ENCODE measurements around the gene KCNK5.

The KCNK5 gene

DNA sequence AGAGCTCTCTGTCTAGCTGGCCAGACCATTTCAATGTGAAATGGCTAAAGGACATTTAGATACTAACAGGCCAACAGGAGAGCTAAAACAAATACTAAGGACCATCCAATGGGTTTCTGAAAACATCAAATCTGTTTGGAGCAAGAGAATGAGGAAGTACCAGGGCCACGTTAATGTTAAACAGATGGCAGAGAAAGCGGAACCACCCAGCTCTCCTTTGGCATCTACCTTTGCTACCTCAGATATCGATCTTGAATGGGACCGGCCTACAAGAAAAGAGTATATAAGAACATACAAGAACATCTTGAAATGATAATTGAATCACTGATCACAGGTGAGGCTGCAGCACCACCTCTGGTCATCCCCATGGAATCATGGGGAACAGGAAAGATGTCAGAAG lies 31.8 kb downstream of the KCNK5 start:
- H3K4me3 ChIP-seq (ENCODE audit: low read depth in 1 of 2, low read length in 1 of 2): no peak overlapping the region
- H3K4me1 ChIP-seq (ENCODE audit: control insufficient read depth in 1 of 2, insufficient read depth in 1 of 2, low read depth in 1 of 2, low read length in 1 of 2): peaks cover 8 to 27% of the 10 kb centered on the region in 2 experiments
- H3K9me3 ChIP-seq: no peaks in the 10 kb centered on the region
- peak overlapping the region; percentile 52 for H3K27ac ChIP-seq
- H3K36me3 ChIP-seq: peaks cover 32% of the 10 kb centered on the region
- H3K27me3 ChIP-seq: no peaks in the 10 kb centered on the region
- TF ChIP-seq, protein P1, sequence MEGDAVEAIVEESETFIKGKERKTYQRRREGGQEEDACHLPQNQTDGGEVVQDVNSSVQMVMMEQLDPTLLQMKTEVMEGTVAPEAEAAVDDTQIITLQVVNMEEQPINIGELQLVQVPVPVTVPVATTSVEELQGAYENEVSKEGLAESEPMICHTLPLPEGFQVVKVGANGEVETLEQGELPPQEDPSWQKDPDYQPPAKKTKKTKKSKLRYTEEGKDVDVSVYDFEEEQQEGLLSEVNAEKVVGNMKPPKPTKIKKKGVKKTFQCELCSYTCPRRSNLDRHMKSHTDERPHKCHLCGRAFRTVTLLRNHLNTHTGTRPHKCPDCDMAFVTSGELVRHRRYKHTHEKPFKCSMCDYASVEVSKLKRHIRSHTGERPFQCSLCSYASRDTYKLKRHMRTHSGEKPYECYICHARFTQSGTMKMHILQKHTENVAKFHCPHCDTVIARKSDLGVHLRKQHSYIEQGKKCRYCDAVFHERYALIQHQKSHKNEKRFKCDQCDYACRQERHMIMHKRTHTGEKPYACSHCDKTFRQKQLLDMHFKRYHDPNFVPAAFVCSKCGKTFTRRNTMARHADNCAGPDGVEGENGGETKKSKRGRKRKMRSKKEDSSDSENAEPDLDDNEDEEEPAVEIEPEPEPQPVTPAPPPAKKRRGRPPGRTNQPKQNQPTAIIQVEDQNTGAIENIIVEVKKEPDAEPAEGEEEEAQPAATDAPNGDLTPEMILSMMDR (IDR thresholded peaks at IDR 0.05): no peak

GRCh38 chr6:39196673-39197091 lies 32.6 kb downstream of the KCNK5 start:
- Histone ChIP-seq H3K4me1 (ENCODE audit: control insufficient read depth in 1 of 2, insufficient read depth in 1 of 2, low read depth in 1 of 2, low read length in 1 of 2) (peaks cover 8 to 27% of the 10 kb centered on the region in 2 experiments), H3K27me3 (no peaks in the 10 kb centered on the region), H3K4me3 (ENCODE audit: low read depth in 1 of 2, low read length in 1 of 2) (no peak overlapping the region), H3K36me3 (peaks cover 39% of the 10 kb centered on the region), H3K9me3 (no peaks in the 10 kb centered on the region), H3K27ac (no peak overlapping the region)
- TF ChIP-seq, protein P1 (IDR thresholded peaks at IDR 0.05): no peak

DNA sequence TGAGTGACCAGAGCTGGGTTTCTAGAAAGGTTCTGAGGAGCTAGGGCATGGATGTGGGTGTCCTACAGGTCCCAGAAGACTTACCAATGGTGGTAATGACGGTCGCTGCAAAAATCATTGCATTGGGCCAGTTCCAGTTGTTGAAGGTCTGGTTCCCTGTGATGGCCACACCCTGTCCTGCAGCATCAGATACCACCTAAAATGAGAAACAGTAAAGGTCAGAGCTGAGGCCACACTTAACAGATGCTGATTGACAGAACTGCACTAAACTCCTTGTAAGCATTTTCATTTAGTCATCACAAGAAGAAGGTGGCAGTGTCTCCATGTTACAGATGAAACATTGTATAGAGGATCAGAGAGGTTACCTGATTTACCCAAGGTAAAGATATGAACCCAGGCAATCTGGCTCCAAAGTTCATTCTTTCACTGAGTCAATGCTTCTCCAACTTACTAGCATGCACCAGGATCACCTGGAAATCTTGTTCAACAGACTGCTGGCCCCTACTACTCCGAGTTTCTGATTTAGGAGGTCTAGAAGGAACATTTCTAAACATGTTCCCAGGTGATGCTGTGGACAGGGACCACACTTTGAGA lies 33.4 kb downstream of the KCNK5 start:
- TF ChIP-seq, protein P1 (IDR thresholded peaks at IDR 0.05): no peak

GRCh38 chr6:39194466-39194865 lies 34.8 kb downstream of the KCNK5 start:
- Histone ChIP-seq H3K27ac (no peak overlapping the region), H3K4me1 (ENCODE audit: control insufficient read depth in 1 of 2, insufficient read depth in 1 of 2, low read depth in 1 of 2, low read length in 1 of 2) (peaks cover 4 to 21% of the 10 kb centered on the region in 2 experiments), H3K36me3 (peaks cover 56% of the 10 kb centered on the region), H3K27me3 (no peaks in the 10 kb centered on the region), H3K4me3 (ENCODE audit: low read depth in 1 of 2, low read length in 1 of 2) (no peak overlapping the region), H3K9me3 (no peaks in the 10 kb centered on the region)
- TF ChIP-seq, protein P1 (IDR thresholded peaks at IDR 0.05): no peak

More for the DNA sequence above, 33.4 kb downstream of the KCNK5 start:
- Histone ChIP-seq H3K9me3 (no peaks in the 10 kb centered on the region), H3K27me3 (no peaks in the 10 kb centered on the region), H3K4me1 (ENCODE audit: control insufficient read depth in 1 of 2, insufficient read depth in 1 of 2, low read depth in 1 of 2, low read length in 1 of 2) (peaks cover 8 to 27% of the 10 kb centered on the region in 2 experiments), H3K27ac (no peak overlapping the region), H3K36me3 (peaks cover 47% of the 10 kb centered on the region), H3K4me3 (ENCODE audit: low read depth in 1 of 2, low read length in 1 of 2) (no peak overlapping the region)

DNA sequence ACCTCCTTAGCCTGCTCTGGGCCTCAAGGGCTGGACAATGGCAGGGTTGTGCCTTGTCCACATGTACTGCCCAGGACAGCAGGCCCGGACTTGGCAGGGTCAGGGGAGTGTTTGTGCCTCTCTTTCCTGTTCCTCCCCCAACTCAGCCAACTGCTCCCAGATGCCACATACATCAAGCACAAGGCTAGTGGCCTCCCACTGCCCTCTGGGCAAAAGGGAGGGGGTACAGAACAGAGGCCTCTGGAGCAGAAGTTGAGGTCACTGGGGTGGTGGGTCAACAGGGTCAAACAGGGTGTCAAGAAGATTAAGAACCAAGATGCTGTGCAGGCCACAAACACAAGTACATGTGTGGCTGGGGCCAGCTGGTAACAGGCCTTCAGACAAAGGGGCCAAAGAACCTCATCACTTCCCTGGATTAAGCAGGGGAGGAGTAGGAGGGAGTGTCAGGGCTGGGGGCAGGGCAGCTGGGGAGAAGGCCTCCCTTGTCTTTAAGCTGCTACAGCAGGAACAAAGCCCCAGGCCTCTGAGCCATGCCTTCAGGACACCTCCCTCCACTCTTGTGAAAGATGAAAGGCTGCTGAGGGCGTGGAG lies 36.0 kb downstream of the KCNK5 start:
- no peak overlapping the region for H3K4me3 ChIP-seq (ENCODE audit: low read depth in 1 of 2, low read length in 1 of 2)
- no peaks in the 10 kb centered on the region for H3K9me3 ChIP-seq
- H3K27ac ChIP-seq: no peak overlapping the region
- H3K36me3 ChIP-seq: peaks cover 56% of the 10 kb centered on the region
- H3K4me1 ChIP-seq (ENCODE audit: control insufficient read depth in 1 of 2, insufficient read depth in 1 of 2, low read depth in 1 of 2, low read length in 1 of 2): peaks cover 4 to 17% of the 10 kb centered on the region in 2 experiments
- no peaks in the 10 kb centered on the region for H3K27me3 ChIP-seq
- TF ChIP-seq, protein P1 (IDR thresholded peaks at IDR 0.05): no peak

Data from neutrophil (primary cell).